Activated T-cell treated with anti-CD3 and anti-CD28 coated beads, Interleukin-2, amount 50 U/mL, for 1 hour (primary cell): ENCODE results near the gene RIMS1.

ENCODE experiments used
- DNase-seq: peaks from one replicate; pipeline ENCODE4 v3.0.0-alpha.2; 2020

The RIMS1 gene

DNA sequence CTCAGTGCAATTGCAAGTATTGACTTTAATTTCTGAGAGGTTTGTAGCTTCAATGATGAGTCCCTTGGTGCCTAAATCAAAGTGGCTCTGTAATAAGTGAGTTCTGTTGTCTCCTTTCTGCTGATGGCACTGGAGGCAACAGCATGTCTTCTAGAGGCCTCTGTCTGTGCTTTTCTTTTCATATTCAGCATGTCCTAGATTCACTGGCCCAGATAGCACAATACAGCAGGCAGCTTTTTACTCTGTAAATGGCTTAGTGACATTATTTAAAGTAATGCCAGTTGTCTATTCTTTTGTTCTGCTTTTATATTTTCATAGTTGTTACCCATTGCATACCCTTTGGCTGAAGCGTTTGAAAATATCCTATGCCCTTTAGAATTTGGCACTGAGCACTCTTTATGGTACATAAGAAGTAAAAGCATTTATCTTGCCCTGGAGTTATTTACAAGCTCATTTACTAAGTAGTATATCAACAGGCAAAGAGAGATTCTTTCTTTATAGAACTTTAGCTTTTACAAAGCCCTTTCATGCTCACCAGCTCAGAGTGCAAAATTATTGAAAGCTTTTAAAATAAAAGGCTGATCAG is 464.0 kb downstream of the RIMS1 start:
- no peak for DNase-seq

DNA sequence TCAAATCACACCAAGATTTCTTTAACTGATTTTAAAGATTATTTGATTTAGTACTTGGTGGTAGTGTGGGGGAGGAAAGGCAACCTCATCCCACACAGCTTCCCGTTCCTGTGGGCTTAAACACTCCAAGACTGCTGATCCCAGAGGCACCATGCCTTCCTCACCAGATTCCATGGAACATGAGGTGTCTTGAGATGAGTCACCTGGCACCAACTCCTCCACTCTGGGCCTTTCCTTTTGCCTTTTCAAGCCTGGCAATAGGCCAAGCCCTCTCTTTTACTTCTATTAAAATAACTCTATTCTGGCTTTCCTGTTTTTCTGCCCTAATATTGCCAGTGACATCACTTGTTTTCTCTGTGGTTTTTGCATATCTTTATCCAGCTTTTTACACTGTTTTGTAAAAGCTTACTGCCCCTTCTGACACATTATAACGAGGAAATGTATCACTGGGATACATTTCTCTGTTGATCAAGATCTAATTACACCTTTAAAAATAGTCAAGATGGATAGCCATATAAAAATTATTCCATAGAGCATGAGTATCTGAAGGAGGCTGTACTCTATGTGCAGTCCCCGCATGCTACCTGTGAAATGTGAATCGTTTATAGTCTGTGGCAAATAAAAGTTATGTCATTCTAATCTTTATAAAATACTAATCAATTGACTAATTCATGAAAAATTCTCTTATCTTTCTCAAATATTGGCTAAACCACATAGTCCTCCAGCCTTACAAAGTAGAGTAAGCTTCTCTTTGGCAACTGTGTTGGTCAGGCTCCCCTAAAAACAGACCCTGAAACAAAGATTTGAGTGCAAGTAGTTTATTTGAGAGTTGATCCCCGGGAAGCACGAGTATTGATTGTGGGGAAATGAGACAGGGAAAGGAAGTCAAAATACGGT is 477.7 kb downstream of the RIMS1 start:
- no peak for DNase-seq

DNA sequence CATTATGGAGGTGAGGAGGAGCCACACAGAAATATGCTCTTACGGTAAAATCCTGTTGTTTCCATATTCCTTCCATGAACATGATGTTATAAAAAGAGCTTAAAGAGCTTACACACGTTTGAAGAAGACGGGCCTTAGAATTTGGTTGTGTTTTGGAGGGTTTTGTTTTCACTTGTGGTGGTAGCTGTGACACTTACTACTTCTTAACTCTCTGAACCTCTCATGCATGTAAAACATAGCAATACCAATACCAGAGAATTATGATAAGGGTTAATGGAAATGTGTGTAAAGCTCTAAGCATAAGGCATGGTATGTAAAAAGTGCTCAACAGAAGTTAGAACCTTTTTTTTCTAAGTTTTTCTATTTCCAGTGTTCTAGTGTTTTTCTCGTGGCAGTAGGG is 479.4 kb downstream of the RIMS1 start:
- no peak for DNase-seq

DNA sequence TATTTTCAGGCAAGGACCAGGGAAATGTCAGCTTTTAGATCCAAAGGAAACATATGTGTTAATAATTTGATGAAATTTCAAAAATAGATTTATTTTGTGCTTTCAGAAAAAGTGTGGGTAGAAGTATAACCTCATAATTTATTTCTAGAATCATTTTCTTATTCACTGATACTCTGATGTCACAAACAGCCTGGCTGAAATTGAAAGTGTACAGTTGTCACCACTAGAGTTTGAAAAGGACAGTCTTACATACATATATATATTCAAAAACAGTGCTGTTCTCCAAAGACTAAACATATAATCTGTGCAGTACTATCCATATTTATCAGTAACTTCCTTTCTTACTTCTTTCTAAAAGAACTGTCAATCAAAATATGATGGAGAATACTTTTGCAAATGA is 481.1 kb downstream of the RIMS1 start:
- DNase-seq = no peak

DNA sequence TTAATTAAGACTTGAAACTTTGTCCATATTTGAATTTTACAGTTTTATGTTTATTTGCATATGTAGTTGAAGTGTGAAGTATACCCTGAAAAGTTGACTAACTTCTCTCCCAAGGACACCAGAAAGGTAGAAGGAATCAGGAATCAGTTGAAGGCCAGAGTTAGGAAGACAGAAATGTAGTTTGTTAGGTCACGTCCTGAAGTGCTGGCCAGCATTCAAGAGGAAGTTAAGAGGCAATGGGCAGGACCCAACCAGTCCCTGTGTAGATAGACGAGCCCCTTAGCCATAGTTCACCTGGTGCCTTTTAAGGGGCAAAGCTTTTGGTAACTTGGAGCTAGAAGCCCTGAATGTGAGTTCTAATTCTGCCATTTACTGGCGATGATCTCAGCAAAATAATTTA is 485.1 kb downstream of the RIMS1 start:
- DNase-seq = no peak

DNA sequence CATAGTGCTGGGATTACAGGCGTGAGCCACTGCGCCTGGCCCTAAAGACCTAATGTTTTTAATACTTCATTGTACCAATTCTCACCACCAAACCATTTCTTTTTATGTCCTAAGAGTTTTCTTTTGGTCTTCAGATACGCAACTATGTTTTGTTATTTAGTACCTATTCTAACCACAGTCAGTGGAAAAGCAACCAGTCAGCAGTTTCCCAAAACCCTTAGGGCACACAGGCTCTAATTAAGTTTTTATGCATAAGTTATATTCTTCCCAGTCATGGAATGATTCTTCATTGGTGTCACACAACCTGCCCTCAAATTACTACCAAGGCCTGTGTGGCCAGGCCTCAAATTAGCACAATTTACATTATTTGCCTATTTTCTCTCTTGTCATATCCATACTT is 487.8 kb downstream of the RIMS1 start:
- no peak for DNase-seq

DNA sequence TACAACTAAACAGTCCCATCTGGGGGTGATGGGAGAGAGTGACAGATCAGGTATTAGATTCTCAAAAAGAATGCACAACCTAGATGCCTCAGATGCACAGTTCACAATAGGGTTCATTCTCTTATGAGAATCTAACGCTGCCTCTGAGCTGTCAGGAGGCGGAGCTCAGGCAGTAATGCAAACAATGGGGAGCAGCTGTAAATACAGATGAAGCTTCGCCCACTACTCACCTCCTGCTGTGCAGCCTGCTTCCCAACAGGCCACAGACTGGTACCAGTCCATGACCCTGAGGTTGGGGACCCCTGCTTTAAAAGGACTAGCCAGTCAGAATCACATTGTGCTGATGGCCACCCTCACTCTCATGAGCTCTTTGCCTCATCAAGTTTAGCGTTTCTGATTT is 488.5 kb downstream of the RIMS1 start:
- DNase-seq = no peak

DNA sequence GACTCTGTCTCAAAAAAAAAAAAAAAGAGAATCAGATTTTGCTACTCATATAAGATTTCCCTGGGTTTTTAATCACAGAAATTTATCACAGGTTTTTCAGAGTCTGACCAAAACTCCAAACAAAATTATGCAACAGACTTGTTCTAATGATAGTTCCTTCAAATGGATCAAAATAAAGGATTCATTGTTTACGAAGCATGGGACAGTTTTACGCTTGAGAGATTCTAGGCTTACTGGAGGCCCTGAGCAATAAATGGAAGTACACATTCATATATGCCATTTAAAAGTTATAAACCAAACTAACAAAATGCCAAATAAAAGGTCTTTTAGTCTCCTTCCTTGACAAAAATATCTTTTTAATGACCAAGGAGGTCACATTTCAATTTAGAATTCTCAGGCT is 490.4 kb downstream of the RIMS1 start:
- no peak for DNase-seq

DNA sequence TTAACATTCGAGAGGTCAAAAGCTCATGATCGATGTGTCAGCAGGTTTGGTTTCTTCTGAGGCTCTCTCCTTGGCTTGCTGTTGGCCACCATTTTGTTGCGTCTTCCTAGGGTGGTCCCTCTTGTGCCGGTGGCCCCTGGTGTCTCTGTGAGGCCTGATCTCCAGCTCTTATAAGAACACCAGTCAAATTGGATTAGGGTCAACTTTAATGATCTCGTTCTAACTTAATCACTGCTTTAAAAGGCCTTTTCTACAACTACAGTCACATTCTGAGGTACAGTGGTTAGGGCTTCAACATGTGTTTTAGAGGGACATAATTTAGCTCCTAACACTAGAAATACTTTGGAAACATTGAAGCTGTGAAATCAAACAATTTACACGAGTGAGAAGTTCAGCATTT is 494.7 kb downstream of the RIMS1 start:
- no peak for DNase-seq

DNA sequence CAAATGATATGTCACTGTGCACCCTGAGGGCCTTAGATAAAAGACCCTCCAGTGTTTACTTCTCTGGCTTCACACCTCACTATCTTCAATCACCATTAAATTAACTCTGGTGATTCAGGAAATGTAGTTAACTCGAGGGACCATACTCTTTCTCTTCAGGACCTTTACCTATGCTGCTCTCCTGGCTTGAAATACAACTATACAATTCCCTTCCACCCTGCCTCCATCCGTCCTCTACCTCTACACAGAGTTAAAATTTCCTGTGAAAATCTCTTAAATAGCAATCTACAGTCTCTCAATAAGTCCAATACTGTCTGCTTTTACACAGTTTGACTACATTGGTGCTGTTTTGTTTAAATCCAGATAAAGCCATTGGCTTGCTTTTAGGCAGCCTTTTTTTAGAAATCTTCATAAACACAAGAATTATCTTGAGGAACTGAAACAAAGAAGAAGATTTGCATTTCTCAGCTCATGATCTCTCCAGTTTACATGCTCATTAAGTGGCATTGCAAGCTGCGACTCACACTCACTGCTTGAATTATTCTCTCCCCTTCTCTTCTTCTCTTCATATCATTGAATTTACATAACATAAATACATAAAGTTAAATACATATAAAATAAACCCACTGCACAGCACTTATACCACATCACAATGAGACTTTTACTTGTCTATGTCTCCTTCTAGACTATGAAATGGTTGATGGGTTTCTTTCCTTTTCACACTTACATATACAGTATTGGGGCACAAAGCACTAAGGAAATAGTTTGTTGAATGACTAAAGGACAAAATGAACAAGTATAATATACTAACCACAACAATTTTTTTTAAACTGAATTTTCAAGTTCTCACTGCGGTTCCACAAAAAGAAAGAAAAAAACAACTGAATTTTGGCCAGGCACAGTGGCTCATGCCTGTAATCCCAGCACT is 496.5 kb downstream of the RIMS1 start:
- DNase-seq = no peak

DNA sequence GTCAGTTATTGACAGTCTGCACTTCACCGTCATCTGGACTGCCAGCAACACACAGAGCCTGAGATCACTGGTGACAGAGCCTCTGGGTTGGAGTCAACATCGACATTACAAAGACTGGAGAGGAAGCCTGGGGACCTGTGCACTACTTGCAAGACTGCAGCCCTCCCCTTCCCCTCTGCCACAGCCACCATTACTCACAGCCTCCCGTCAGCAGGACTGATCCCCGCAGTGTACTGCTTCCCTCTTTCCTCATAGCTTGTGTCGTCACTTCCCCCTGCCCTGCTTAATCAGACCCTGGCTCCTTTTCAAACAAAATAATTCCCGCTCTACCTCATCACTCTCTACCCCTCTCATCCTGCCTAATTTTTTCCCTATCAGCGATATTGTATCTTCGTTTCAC is 500.0 kb downstream of the RIMS1 start:
- no peak for DNase-seq

DNA sequence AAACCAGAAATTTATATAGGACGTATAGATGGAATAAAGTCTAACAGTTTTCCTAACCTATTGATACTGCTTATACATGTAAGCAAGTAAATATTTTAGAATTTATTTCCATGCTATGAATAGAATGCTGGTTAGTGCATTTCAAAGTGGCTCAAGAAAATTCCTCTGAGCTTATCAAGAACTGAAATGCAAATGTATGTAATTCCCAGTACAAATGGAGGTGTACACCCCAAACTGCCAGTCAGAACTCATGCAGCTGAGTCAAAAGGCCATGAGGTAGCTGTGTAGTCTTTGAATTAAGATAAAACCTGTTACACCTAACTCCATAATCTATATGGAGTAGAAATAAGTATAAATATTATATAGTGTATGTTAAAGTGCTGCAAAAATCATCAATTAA is 503.3 kb downstream of the RIMS1 start:
- DNase-seq = no peak

DNA sequence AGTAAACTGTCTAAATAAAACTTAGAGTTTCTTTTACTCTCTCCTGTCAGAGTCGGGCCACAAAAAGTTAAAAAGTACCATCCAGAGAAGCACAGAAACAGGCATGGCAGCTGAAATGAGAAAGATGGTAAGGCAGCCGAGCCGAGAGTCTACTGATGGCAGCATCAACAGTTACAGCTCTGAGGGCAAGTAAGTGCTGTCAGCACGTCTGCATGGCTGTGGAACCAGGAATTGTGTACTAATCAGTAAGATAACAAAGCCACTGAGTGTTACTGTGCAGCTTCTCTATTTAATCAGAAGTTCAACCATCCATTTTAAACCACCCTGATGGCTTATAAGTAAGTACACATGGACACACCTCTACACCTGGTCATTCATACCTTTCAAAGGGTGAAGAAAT is 504.2 kb downstream of the RIMS1 start:
- DNase-seq = no peak

DNA sequence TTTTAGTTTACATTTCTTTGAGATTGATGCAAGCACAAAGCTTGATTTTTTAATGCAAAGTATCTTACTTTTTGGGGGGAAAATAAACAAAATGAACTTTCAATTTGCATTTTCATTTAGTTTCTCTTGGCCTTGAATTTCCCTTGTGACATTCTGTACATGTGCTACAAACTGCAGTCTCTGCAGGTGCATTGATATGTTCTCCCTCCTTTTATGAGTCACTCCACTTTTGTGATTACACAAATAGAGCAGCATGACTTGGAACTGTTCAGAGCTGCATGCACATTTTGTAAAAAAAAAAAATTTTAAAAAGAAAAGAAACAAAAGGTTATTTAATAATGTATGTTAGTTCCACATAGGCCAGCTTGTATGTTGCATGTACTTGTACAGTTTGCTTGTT is 515.5 kb downstream of the RIMS1 start:
- no peak for DNase-seq

DNA sequence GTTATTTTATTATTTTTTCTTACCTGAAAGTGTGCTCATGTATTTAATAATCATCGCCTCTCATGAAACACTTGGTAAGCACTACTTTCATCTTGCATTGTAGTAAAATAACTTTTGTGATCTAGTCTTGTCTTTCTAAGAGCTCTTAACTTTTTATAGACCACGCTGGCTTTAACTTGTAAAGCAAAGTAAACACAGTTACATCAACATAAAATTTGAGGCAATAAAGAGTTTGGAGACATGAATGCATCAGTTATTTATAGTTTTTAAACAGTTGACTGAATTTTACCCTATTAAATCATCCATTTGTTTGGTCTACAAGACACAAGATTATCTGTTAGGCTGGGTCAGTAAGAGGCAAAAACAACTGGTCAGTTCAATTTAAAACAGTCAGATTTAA is 517.1 kb downstream of the RIMS1 start:
- no peak for DNase-seq

DNA sequence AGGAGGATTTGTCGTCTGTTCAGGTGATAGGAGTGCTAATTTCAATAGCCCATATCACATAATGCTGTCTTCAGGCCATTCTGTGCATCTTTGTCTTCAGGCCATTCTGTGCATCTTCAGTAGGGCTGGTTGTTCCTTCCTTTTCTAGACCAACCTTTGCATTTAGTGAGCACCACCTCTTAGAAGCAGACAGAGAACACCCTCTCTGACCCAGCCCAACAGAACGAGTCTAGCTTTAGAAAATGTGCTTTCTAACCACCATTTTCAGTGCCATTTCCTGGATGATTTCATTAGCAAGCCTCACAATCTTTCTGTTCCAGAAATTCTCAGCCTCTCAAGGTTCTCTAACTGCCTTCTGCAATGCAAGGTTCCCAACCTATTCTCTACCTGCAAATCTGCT is 520.2 kb downstream of the RIMS1 start:
- DNase-seq = no peak

DNA sequence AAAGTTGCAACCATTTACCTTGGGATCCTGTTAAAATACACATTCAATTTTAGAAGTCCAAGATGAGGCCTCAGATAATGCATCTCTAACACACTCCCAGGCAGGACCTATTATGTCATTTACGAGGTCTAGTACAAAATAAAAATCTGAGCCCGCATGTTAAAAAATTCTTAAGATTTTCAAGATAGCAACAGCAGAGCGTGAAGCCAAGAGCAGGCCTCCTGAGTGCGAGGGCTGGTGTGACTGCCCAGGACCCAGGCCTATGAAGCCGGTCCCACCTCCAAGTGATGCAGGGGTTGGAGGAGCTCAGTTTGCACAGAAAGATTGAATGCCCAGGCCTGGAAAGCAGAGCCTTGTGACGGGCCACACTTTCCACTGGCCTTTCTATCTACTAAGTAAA is 524.4 kb downstream of the RIMS1 start:
- no peak for DNase-seq

DNA sequence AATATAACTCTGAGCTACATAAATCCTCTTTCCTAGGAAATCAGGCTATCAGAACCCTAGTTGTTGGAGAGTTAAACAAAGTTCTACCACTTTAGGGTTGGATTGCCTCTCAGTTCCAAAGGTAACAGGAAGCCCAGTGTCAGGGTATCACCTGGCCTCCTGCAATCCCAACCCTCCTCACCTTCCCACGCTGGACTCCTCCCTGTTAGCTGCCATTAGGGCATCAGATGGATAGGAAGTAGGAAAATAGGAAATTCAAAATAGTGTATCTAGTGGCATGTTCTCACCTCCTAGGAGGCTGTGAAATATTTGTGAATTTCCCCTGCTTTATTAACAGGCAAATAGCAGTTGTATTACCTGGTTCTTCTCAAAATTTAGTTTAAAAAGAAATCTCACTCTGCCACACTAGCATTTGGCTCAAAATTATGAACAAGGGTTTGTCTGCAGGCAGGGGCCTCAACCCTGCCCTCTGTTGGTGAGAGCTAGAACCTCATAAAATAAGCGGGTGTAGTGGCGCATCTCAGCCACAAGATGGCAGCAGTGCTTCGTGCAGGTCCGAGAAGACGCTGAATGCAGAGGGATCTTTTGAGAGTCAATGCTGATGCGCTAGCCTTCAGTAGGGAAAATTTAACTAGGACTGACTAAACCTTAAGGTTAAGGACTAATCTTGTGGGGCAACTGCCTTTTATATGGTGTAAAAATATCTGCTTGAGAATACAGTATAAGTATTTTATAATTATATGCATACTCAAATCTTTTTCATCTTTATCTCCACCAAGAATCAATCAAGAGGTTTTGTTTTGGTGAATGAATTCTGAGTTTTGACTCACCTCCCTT is 525.7 kb downstream of the RIMS1 start:
- DNase-seq = peak; percentile 83

DNA sequence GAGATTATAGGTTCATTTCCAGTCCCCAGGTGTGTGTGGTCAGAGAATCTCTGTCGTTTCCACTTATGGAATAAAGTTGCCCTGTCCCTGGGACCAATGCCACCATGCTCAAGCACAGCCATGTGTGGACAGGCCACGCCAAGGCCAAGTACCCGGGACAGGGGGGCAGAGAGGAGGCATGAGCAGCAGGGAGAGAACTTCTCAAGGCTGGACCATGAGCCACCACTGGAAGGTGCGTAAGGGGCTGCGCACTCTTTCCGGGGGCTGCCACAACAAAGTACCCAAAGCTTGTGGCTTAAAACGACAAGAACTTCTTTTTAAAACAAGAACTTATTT is 526.3 kb downstream of the RIMS1 start:
- no peak for DNase-seq

DNA sequence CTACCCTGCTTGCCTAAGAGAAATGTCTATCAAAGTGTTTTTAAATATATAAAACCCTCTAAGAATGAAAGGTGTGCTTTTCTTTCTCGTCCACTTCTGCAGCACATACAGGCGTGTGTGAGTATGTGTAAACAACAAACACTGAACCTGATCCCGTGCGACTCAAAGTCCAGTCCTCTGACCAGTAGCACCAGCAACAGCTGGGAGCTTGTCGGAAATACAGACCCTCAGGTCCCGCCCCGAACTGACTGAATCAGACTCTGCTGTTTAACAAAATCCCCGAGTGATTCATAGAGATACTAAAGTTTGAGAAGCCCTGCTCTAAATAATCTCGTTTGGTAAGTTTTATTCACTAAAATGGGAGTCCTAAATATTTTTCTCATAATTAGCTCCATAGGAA is 527.5 kb downstream of the RIMS1 start:
- DNase-seq = no peak

DNA sequence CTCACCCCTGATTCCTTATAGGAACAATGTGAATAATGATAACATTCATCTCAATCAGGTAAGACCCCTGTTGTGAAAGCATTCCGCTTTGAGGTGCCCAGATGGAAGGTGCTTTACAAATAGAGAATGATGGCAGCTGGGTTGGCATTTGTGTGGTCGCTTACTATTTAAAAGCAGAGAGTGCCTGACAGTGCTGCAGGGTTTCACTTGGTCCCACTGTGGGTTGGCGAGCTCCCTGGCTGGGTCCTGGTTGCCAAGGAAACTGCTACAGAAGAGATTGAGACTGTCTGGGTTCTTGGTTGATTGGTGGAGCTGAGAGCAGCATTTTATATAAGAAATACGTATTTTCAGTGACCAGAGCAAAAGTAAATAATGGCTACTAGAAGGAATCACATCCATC is 528.3 kb downstream of the RIMS1 start:
- no peak for DNase-seq

DNA sequence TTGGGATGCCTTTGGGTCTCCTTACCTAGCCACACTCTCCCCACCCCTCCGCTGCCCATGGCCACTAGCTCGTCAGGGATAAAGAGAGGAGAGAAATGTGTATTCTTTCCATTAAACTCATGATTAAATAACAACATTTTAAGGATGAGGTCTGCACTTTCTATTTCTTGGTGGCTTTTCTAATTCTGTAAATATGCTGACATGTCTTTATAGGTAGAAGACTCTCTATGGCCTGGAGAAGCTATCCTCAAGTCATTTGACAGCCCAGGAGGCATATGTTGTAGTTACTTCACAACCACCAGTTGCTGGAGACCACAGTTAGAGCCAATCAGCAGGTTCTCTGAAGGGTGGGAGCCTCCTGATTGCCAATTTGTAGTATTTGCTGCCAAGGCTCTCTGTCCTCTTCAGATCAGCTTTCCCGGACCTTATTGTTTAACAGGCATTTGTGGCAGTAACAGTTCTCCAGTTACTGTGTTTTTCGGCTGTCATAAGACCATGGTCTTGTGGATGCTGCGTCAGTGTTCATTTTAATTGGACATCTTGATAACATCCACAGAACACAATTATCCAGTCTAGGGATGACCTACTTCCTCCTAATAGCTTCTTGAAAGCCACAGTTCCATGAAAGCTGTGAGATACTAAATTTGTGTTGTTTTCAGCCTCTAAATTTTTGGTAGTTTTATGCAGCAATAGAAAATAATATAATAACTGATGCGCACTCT is 530.6 kb downstream of the RIMS1 start:
- no peak for DNase-seq
